Measurements from ENCODE around the gene UTF1.

UTF1 gene

GRCh38 chr10:133277993-133278576, 48.1 kb downstream of the UTF1 start:
- H2BK12ac ChIP-seq (ENCODE audit: low read length), result peak overlapping the region; percentile 54
- H3K9me3 ChIP-seq (ENCODE audit: insufficient read depth, low read depth, low read length), result no peaks in the 10 kb centered on the region
- no peak overlapping the region for H3K4ac ChIP-seq (ENCODE audit: low read depth, low read length)
- no CpG with 5 or more reads among the region's 12 CpGs for WGBS (ENCODE audit: extremely low coverage, insufficient coverage, insufficient read length)
- H3K4me1 ChIP-seq (ENCODE audit: control insufficient read depth in 1 of 2, insufficient read depth in 2 of 2, low read length in 2 of 2), result peaks cover 35 to 41% of the 10 kb centered on the region in 2 experiments
- H3K14ac ChIP-seq (ENCODE audit: low read length), result peak overlapping the region; percentile 37
- H3K79me2 ChIP-seq (ENCODE audit: control insufficient read depth, insufficient read depth, low read length, poor library complexity), result peaks cover 3% of the 10 kb centered on the region
- H3K18ac ChIP-seq (ENCODE audit: low read length), result no peak overlapping the region
- peak in 1 of 2 donors; percentile 26 for DNase-seq
- no peak overlapping the region for H3K4me3 ChIP-seq (ENCODE audit: low read depth, low read length)
- no peak overlapping the region for H4K12ac ChIP-seq (ENCODE audit: low read depth, low read length)
- H2AK5ac ChIP-seq (ENCODE audit: low read length), result peak overlapping the region; percentile 73
- no peak overlapping the region for H3K23ac ChIP-seq (ENCODE audit: low read length)
- no peaks in the 10 kb centered on the region for H3K27me3 ChIP-seq (ENCODE audit: insufficient read depth, low read length)
- H3K36me3 ChIP-seq (ENCODE audit: control insufficient read depth in 1 of 2, insufficient read depth in 2 of 2, low read length in 2 of 2), result peaks cover 32 to 33% of the 10 kb centered on the region in 2 experiments
- H3K79me1 ChIP-seq (ENCODE audit: low read length), result peaks cover 21% of the 10 kb centered on the region
- no peak overlapping the region for H3K9ac ChIP-seq (ENCODE audit: low read length)
- peak overlapping the region; percentile 77 for H3K27ac ChIP-seq (ENCODE audit: low read depth, low read length)
- H3K4me2 ChIP-seq (ENCODE audit: low read length), result peak overlapping the region; percentile 48
- peak overlapping the region; percentile 53 for H4K91ac ChIP-seq (ENCODE audit: low read depth, low read length)
- peak overlapping the region; percentile 16 for H2BK120ac ChIP-seq (ENCODE audit: insufficient read depth, low read length, poor library complexity)
- H2BK5ac ChIP-seq (ENCODE audit: low read depth, low read length, poor library complexity), result peak overlapping the region; percentile 22
- H2AFZ ChIP-seq (ENCODE audit: insufficient read depth, low read length, poor library complexity), result no peak overlapping the region
- H4K8ac ChIP-seq (ENCODE audit: low read depth, low read length), result peak overlapping the region; percentile 18

DNA sequence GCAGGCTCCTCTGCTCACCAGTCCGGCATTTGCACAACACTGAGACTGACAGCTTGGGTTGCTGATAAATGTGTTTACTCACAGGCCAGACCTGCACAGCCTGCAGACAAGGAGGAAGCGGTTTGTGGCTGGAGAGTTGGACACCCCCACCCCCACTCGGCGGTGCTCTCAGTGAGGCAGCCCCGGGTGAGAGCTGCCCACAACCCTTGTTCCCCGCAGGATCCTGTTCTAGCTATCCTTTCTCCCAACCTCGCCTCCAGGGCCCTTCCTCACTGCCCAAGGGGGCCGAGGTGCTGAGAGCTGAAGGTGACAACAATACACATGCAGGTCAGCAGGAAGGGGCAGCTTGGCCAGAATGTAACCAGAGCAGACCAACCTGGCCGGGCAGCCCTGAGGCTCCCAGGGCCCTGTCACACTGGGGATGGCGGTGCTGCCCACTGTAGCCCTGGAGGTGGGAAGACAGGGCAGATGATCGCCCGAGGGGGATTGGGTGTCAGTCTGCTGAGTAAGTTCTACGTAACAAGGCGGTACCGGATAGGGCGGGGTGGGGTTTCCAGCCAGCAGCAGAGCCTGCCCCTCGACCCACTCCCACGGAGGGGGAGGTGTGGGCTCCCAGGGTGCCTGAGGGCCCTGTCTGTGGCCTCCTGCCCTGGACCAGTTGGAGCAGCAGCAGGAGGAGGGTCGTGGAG, 48.7 kb downstream of the UTF1 start:
- Histone ChIP-seq H3K23ac (ENCODE audit: low read length) (no peak overlapping the region), H4K12ac (ENCODE audit: low read depth, low read length) (no peak overlapping the region), H3K9me3 (ENCODE audit: insufficient read depth, low read depth, low read length) (no peaks in the 10 kb centered on the region), H3K4me1 (ENCODE audit: control insufficient read depth in 1 of 2, insufficient read depth in 2 of 2, low read length in 2 of 2) (peaks cover 35 to 41% of the 10 kb centered on the region in 2 experiments), H2BK5ac (ENCODE audit: low read depth, low read length, poor library complexity) (peak overlapping the region; percentile 7), H2AK5ac (ENCODE audit: low read length) (no peak overlapping the region), H3K14ac (ENCODE audit: low read length) (peak overlapping the region; percentile 8), H3K9ac (ENCODE audit: low read length) (no peak overlapping the region), H3K79me2 (ENCODE audit: control insufficient read depth, insufficient read depth, low read length, poor library complexity) (peaks cover 3% of the 10 kb centered on the region), H2BK12ac (ENCODE audit: low read length) (no peak overlapping the region), H3K4me3 (ENCODE audit: low read depth, low read length) (no peak overlapping the region), H4K91ac (ENCODE audit: low read depth, low read length) (peak overlapping the region; percentile 52), H3K4ac (ENCODE audit: low read depth, low read length) (no peak overlapping the region), H3K27ac (ENCODE audit: low read depth, low read length) (peak overlapping the region; percentile 77), H4K8ac (ENCODE audit: low read depth, low read length) (peak overlapping the region; percentile 20), H3K36me3 (ENCODE audit: control insufficient read depth in 1 of 2, insufficient read depth in 2 of 2, low read length in 2 of 2) (peaks cover 38 to 39% of the 10 kb centered on the region in 2 experiments), H2AFZ (ENCODE audit: insufficient read depth, low read length, poor library complexity) (no peak overlapping the region), H3K18ac (ENCODE audit: low read length) (peak overlapping the region; percentile 0), H3K27me3 (ENCODE audit: insufficient read depth, low read length) (no peaks in the 10 kb centered on the region), H3K79me1 (ENCODE audit: low read length) (peaks cover 21% of the 10 kb centered on the region), H2BK120ac (ENCODE audit: insufficient read depth, low read length, poor library complexity) (no peak overlapping the region), H3K4me2 (ENCODE audit: low read length) (peak overlapping the region; percentile 48)
- WGBS (ENCODE audit: extremely low coverage, insufficient coverage, insufficient read length), result no CpG with 5 or more reads among the region's 19 CpGs
- peak; percentile 99 for DNase-seq

DNA sequence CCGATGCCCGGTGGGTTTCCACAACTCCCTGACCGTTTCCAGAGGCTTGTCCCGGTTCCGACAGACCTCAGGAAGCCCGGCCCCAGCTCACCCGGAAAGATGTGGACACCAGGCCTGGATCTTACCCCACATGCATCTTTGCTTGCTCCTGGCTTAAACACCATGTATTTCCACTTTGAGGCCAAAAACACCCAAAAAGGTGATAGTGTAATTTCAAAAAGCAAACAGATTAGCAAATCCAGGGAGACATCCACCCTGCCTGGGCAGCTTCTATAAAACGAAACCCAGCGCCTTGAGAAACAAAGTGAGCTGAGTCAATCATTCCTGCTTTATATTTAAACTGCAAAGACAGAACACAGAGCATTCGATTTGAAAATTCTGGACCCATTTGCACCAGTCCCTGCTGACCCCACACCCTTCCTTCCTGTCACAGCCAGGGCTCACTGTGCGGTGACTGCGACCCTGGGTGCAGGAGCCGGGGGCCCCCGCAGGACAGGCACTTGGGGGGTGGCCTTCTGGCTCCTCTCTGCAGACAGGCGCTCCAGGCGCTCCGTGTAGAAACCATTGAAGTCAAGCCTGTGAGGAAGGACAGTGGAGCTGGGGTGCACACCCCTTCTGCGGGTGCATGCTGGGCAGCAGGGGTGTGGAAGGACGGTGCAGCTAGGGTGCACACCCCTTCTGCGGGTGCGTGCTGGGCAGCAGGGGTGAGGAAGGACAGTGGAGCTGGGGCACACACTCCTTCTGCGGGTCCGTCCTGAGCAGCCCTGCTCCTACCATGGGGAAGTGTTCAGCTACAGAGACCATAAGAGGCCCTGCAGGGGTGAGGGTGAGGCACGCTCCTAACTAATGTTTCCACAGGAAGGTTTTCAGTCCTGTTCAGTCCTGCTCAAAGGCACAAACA, 49.6 kb downstream of the UTF1 start:
- no peak overlapping the region for H3K4me3 ChIP-seq (ENCODE audit: low read depth, low read length)
- H3K79me2 ChIP-seq (ENCODE audit: control insufficient read depth, insufficient read depth, low read length, poor library complexity), result peaks cover 3% of the 10 kb centered on the region

DNA sequence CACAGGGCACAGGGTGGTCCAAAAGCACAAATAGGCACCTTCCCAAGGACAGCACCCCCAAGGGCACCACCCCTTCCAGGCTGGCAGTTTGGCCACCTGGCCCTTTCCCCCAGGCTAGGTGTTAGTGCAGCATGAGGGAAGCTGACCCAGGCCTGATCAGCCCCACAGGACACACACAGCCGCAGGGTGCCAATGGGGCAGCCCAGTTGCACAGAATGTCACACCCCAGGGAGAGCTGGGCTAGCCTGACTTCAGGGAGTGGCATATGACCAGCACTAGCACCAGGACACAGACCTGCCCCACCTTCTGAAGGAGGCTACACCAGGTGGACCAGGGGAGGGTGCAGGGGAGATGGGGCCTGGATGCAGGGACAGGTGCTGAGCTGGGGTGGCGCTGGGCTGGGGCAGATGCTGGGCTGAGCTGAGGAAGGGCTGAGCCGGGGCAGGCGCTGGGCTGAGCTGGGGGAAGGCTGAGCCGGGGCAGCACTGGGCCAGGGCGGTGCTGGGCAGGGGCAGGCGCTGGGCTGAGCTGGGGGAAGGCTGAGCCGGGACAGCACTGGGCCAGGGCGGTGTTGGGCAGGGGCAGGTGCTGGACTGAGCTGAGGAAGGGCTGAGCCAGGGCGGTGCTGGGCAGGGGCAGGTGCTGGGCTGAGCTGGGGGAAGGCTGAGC, 50.5 kb downstream of the UTF1 start:
- no peak for DNase-seq
- WGBS (ENCODE audit: extremely low coverage, insufficient coverage, insufficient read length), result no CpG with 5 or more reads among the region's 10 CpGs
- Histone ChIP-seq H4K91ac (ENCODE audit: low read depth, low read length) (no peak overlapping the region), H2AFZ (ENCODE audit: insufficient read depth, low read length, poor library complexity) (no peak overlapping the region), H3K4ac (ENCODE audit: low read depth, low read length) (no peak overlapping the region), H3K9ac (ENCODE audit: low read length) (no peak overlapping the region), H3K9me3 (ENCODE audit: insufficient read depth, low read depth, low read length) (no peaks in the 10 kb centered on the region), H2BK5ac (ENCODE audit: low read depth, low read length, poor library complexity) (no peak overlapping the region), H3K79me2 (ENCODE audit: control insufficient read depth, insufficient read depth, low read length, poor library complexity) (peaks cover 3% of the 10 kb centered on the region), H4K12ac (ENCODE audit: low read depth, low read length) (no peak overlapping the region), H2AK5ac (ENCODE audit: low read length) (no peak overlapping the region), H2BK12ac (ENCODE audit: low read length) (no peak overlapping the region), H3K27me3 (ENCODE audit: insufficient read depth, low read length) (no peaks in the 10 kb centered on the region), H4K8ac (ENCODE audit: low read depth, low read length) (no peak overlapping the region), H3K79me1 (ENCODE audit: low read length) (peaks cover 16% of the 10 kb centered on the region), H3K23ac (ENCODE audit: low read length) (no peak overlapping the region), H3K4me3 (ENCODE audit: low read depth, low read length) (no peak overlapping the region), H3K4me2 (ENCODE audit: low read length) (no peak overlapping the region), H3K18ac (ENCODE audit: low read length) (no peak overlapping the region), H3K4me1 (ENCODE audit: control insufficient read depth in 1 of 2, insufficient read depth in 2 of 2, low read length in 2 of 2) (peaks cover 35 to 37% of the 10 kb centered on the region in 2 experiments), H3K14ac (ENCODE audit: low read length) (no peak overlapping the region), H3K36me3 (ENCODE audit: control insufficient read depth in 1 of 2, insufficient read depth in 2 of 2, low read length in 2 of 2) (peaks cover 54 to 57% of the 10 kb centered on the region in 2 experiments), H2BK120ac (ENCODE audit: insufficient read depth, low read length, poor library complexity) (no peak overlapping the region), H3K27ac (ENCODE audit: low read depth, low read length) (no peak overlapping the region)

More for the DNA sequence above, 49.6 kb downstream of the UTF1 start:
- DNase-seq, result peak in 1 of 2 donors; percentile 23
- Histone ChIP-seq H4K8ac (ENCODE audit: low read depth, low read length) (peak overlapping the region; percentile 20), H2AK5ac (ENCODE audit: low read length) (no peak overlapping the region), H3K4ac (ENCODE audit: low read depth, low read length) (no peak overlapping the region), H3K79me1 (ENCODE audit: low read length) (peaks cover 18% of the 10 kb centered on the region), H3K14ac (ENCODE audit: low read length) (peak overlapping the region; percentile 8), H3K23ac (ENCODE audit: low read length) (no peak overlapping the region), H3K36me3 (ENCODE audit: control insufficient read depth in 1 of 2, insufficient read depth in 2 of 2, low read length in 2 of 2) (peaks cover 45 to 48% of the 10 kb centered on the region in 2 experiments), H4K12ac (ENCODE audit: low read depth, low read length) (no peak overlapping the region), H4K91ac (ENCODE audit: low read depth, low read length) (peak overlapping the region; percentile 52), H3K27me3 (ENCODE audit: insufficient read depth, low read length) (no peaks in the 10 kb centered on the region), H2BK120ac (ENCODE audit: insufficient read depth, low read length, poor library complexity) (no peak overlapping the region), H2BK5ac (ENCODE audit: low read depth, low read length, poor library complexity) (peak overlapping the region; percentile 7), H3K9me3 (ENCODE audit: insufficient read depth, low read depth, low read length) (no peaks in the 10 kb centered on the region), H2BK12ac (ENCODE audit: low read length) (no peak overlapping the region), H3K9ac (ENCODE audit: low read length) (no peak overlapping the region), H2AFZ (ENCODE audit: insufficient read depth, low read length, poor library complexity) (no peak overlapping the region), H3K4me1 (ENCODE audit: control insufficient read depth in 1 of 2, insufficient read depth in 2 of 2, low read length in 2 of 2) (peaks cover 35 to 40% of the 10 kb centered on the region in 2 experiments), H3K27ac (ENCODE audit: low read depth, low read length) (peak overlapping the region; percentile 77), H3K4me2 (ENCODE audit: low read length) (peak overlapping the region; percentile 48), H3K18ac (ENCODE audit: low read length) (no peak overlapping the region)
- WGBS (ENCODE audit: extremely low coverage, insufficient coverage, insufficient read length), result no CpG with 5 or more reads among the region's 24 CpGs
